Measurements from ENCODE around the gene ZNF579.

The ZNF579 gene

DNA sequence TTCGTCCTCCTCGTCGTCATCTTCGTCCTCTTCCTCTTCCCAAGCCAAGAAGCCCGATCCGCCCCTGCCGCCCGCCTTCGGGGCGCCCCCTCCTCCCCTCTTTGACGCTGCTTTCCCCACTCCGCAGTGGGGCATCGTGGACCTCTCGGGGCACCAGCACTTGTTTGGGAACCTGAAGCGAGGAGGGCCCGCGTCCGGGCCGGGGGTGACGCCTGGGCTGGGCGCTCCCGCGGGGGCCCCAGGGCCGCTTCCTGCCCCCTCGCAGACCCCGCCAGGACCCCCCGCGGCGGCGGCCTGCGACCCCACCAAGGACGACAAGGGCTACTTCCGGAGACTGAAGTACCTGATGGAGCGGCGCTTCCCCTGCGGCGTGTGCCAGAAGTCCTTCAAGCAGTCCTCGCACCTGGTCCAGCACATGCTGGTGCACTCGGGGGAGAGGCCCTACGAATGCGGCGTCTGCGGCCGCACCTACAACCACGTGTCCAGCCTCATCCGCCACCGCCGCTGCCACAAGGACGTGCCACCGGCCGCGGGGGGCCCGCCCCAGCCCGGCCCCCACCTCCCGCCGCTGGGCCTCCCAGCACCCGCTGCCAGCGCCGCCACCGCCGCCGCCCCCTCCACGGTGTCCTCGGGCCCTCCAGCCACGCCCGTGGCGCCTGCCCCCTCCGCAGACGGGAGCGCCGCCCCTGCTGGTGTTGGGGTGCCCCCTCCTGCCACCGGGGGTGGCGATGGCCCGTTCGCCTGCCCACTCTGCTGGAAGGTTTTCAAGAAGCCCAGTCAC is 33.5 kb upstream of the ZNF579 start:
- no peak for DNase-seq (ENCODE audit: low read depth, low spot score)
- no peak overlapping the region for H3K27ac ChIP-seq

DNA sequence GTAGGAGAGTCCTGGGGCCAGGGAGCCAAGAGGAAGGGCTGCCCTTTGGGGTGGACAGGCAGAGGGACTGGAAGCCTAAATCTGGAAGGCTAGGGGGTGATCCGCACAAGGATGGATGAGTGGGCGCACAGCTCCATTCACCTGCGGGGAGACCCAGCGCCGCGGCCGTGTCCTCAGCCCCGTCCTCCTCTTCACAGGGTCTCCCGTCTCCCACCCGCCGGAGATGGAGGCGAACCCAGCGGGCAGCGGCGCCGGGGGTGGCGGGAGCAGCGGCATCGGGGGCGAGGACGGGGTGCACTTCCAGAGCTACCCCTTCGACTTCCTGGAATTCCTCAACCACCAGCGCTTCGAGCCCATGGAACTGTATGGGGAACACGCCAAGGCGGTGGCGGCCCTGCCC is 32.7 kb upstream of the ZNF579 start:
- DNase-seq (ENCODE audit: low read depth, low spot score): no peak
- H3K27ac ChIP-seq: no peak overlapping the region

GRCh38 chr19:55611983-55612645 is 31.5 kb upstream of the ZNF579 start:
- no peak overlapping the region for H3K27ac ChIP-seq
- no peak for DNase-seq (ENCODE audit: low read depth, low spot score)

- no peak for DNase-seq (ENCODE audit: low read depth, low spot score)
- H3K27ac ChIP-seq: no peak overlapping the region
These were observed 30.8 kb upstream of the ZNF579 start for GRCh38 chr19:55611300-55611982.

GRCh38 chr19:55609326-55609725 is 28.7 kb upstream of the ZNF579 start:
- no peak overlapping the region for H3K27ac ChIP-seq
- no peak for DNase-seq (ENCODE audit: low read depth, low spot score)

- H3K27ac ChIP-seq: peak overlapping the region; percentile 93
- no peak for DNase-seq (ENCODE audit: low read depth, low spot score)
These were observed 26.2 kb upstream of the ZNF579 start for GRCh38 chr19:55606817-55607216.

GRCh38 chr19:55606471-55606787 is 25.8 kb upstream of the ZNF579 start:
- peak overlapping the region; percentile 93 for H3K27ac ChIP-seq
- no peak for DNase-seq (ENCODE audit: low read depth, low spot score)

- peak within 1 kb of the TSS; percentile 93 for H3K27ac ChIP-seq
- peak; percentile 43 for DNase-seq (ENCODE audit: low read depth, low spot score)
These were observed 25.2 kb upstream of the ZNF579 start, which contains the start of gene ZNF865 for GRCh38 chr19:55605637-55606470. Gene ZNF865, plus strand, starts transcription at chr19:55605647. Its CDS starts 7,972 bp downstream, at chr19:55613619.

DNA sequence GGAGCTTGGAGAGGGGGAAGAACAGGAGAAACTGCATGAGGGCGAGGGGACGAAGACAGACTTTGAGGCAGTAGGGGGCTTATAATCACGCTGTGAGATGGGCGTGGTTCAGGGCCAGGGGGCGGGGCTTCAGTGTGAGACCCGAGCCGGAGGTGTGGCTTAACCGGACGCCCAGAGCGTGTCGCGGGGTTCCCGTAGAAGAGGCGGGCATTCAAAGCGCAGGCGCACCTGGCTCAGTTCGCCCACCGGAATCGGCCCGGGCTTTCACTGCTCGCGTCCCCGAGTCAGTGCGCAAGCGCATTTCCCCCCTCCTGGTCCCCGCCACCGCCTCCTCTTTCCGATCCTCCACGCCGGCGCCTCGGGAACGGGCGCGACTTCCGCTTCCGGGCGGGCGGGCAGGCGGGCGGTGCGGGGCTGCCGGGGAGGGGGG is 24.6 kb upstream of the ZNF579 start:
- peak; percentile 64 for DNase-seq (ENCODE audit: low read depth, low spot score)
- H3K27ac ChIP-seq: peak overlapping the region; percentile 93

DNA sequence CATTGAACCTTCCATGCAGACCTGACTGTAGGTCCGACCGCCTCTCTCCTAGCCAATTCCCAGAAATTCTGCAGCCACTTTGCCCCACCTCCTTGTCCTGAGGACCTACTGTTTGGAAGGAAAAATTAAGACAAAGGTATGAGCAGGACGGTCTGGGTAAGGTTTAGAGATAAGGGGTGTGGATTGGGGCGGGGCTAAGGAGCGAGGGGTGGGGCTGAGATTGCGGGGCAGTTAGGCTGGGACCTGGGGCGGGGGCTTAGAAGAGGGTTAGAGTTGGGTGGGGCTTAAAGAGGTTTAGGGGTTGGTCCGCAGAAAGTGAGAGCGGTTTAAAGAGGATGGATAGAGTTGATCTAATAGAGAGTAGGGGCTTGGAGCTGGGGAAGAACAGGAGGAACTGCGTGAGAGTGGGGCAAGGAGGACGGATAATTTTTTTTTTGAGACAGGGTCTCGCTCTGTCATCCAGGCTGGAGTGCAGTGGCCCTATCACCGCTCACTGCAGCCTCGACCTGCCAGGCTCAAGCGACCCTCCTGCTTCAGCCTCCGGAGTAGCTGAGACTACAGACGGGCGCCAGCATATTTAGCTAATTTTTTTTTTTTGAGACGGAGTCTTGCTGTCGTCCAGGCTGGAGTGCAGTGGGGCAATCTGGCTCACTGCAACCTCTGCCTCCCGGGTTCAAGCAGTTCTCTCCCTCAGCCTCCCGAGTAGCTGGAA is 23.1 kb upstream of the ZNF579 start:
- no peak for DNase-seq (ENCODE audit: low read depth, low spot score)
- H3K27ac ChIP-seq: peak overlapping the region; percentile 93

DNA sequence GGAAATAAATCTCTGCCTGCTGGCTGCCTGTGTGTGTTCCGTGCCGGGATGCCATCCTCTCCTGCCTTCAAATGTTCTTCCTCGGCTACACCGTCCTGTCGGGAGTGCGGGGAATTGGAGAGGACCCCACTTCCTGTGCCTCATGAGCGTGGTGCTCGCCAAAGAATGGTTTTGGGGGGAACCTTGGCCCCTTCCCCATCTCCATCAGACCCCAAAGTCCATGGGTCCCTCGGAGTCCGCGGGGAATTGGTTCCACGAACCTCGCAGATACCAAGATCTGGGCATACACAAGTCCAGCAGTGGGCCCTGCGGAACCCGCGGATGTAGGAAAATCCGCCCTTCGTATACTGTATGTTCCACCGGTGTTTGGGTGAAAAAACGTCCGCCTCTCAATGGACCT is 22.5 kb upstream of the ZNF579 start:
- no peak for DNase-seq (ENCODE audit: low read depth, low spot score)
- no peak overlapping the region for H3K27ac ChIP-seq

- peak overlapping the region; percentile 92 for H3K27ac ChIP-seq
These were observed 21.7 kb upstream of the ZNF579 start for GRCh38 chr19:55602104-55603001.

GRCh38 chr19:55601084-55601483 is 20.4 kb upstream of the ZNF579 start:
- peak; percentile 68 for DNase-seq (ENCODE audit: low read depth, low spot score)

More at GRCh38 chr19:55602104-55603001, 21.7 kb upstream of the ZNF579 start:
- no peak for DNase-seq (ENCODE audit: low read depth, low spot score)

GRCh38 chr19:55600662-55601028 is 20.0 kb upstream of the ZNF579 start:
- peak overlapping the region; percentile 92 for H3K27ac ChIP-seq
- no peak for DNase-seq (ENCODE audit: low read depth, low spot score)

More at GRCh38 chr19:55601084-55601483, 20.4 kb upstream of the ZNF579 start:
- peak overlapping the region; percentile 92 for H3K27ac ChIP-seq

DNA sequence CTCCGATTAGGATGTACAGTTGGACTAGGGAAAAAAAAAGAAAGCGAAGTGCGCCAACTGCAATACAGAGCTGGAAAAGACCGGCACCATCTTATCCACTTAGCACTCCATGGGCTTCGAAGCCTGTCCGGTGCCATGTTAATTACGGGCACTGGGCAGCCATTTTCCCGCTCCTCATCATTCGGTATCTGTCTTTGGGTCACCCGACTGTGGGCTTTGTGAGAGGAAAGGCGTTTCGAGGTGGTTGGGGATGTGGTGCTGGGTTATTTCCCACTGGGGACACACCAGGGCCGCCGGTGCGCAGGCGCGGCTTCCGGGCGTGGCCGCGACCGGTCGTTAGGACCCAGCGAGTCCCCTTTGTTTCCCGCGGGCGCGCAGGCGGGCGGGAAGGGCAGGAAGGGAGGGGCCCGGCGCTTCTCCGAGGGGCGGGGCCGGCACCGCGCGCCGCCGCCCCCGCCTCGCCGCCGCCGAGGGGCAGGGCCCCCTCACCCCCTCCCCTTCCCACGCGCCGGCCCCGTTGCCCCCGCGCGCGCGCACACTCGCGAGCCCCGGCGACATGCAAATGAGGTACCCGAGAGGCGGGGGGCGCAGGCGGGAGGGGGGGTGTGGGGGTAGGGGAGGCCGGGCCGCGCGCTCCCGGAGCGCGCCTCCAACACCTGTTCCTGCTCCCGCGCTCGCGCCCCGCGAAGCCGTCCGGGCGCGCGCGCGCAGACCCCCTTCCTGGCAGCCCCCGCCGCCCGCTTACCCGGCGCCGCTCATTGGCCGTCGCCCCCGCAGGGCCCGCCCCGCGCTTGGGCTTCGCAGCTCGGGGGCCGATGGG is 19.4 kb upstream of the ZNF579 start, which contains the start of gene ZNF524:
ZNF524 (plus strand) TSS at position 447 of the 820 bp plus-strand sequence. CDS start 1,825 bp downstream, outside the sequence.
- DNase-seq (ENCODE audit: low read depth, low spot score): peak; percentile 55
- peak within 1 kb of the TSS; percentile 92 for H3K27ac ChIP-seq

DNA sequence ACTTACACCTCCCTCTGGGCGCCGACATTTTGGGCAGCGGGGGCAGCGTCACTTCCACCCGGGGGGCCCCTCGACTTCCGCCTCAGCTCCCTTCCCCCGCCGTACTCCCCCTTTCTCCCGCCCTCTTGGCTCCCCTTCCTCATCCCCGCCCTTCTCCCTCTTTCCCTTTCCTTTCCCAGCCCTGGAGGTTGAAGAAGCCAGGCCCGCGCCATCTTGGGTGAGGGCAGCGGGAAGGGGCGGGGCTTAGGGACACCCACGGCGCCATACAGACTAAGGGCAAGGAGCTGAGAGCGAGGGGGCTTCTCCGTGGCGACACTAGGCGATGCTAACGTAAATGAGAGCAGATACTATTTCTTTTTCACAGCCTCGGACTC is 18.8 kb upstream of the ZNF579 start, which contains the start of gene FIZ1:
FIZ1 (minus strand) TSS at position 50 of the 374 bp plus-strand sequence. CDS start 1,652 bp downstream, outside the sequence.
- DNase-seq (ENCODE audit: low read depth, low spot score): peak; percentile 89
- H3K27ac ChIP-seq: peak within 1 kb of the TSS; percentile 92

- peak; percentile 71 for DNase-seq (ENCODE audit: low read depth, low spot score)
These were observed 18.2 kb upstream of the ZNF579 start for GRCh38 chr19:55598719-55599467.

More at GRCh38 chr19:55598719-55599467, 18.2 kb upstream of the ZNF579 start:
- peak overlapping the region; percentile 92 for H3K27ac ChIP-seq
